GM18526 (cell line): ENCODE measurements around the gene TBATA.
A peak's percentile ranks its signal among the peaks of the same experiment; 100 is the strongest.

Source experiments
- POLR2A ChIP-seq: IDR thresholded peaks from 3 replicates; pipeline ENCODE4 v1.6.1; 2011; ENCODE audit not compliant: insufficient read length; ENCODE audit errors: extremely low read depth

TBATA gene

DNA sequence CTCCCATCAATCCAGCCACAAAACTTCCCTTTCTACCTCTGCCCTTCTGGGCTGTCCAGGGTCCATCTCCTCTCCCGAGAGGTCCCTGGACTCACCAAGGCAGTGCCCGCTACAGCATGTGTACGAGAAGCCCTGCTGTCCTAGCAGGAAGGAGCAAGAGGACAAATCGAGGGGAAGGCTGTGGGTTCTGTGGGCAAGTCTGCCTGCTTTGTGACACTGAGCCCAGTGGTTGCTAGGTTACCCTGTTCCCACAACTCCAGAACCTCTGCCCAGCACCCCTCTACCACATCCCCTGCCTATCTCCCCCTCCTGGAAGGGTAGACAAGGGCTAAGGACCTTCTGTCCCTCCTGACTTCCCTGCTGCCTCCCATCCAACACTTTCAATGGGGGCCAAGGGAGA is at the start of gene TBATA:
TSS of gene TBATA (minus strand) at position 188 of the 400 bp plus-strand sequence. CDS start 1,998 bp downstream, outside the sequence.
- TF ChIP-seq POLR2A = no peak

GRCh38 chr10:70834441-70835151 is 49.4 kb upstream of the TBATA start:
- no peak for TF ChIP-seq POLR2A

DNA sequence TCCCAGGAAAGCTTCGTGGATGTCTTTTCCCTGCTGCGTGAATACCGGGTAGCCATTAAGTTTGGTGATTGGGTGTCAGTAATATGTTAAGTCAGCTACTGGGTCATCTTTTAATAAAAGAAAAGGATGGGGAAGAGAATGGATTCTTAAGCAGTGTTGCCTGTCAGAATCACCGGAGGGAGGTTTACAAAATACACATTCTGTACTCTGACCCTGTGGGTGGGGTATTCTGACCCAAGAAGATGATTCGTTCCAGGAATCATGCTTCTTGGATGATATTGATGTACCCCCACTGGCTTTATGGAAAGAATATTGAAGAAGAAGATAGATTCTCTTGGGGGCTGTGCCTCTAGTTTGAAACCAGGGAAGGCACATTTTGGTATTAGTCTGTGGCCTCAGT is 48.8 kb upstream of the TBATA start:
- TF ChIP-seq POLR2A = no peak

GRCh38 chr10:70833601-70834000 is 48.4 kb upstream of the TBATA start:
- TF ChIP-seq POLR2A = no peak

GRCh38 chr10:70832852-70833528 is 47.8 kb upstream of the TBATA start:
- no peak for TF ChIP-seq POLR2A

DNA sequence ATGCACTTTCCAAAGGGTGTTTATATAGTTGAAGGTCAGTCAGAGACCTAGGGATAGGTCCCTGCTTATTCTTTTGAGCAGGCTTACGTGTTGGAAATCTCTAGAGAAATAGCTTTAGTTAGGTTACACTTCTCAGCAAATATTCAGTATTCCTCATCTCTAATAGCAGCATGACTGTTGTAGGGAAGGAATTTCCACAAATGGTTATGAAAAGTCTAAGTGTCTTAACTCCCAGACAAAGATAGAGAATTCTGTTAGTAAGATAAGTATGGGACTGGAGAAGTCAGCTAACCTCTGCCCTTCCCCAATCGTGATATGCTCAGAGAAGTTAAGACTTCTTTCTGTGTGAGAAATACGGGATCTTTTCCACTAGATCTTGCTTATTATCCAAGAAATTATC is 47.0 kb upstream of the TBATA start:
- TF ChIP-seq POLR2A = no peak

DNA sequence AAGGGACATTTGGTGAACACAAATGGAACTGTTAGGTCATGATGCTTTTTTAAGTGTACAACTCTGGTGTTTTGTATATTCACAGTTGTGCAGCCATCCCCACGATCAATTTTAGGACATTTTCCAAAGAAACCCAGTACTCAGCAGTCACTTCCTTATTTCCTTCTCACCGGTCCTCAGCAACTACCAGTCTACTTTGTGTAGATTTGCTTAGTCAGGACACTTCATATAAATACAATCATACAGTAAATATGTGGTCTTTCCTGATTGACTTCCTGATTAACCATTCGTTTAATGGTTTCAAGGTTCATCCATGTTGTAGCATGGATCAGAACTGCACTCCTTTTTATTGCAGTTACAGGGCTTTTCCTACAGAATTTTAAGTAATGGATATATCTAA is 45.0 kb upstream of the TBATA start:
- no peak for TF ChIP-seq POLR2A

DNA sequence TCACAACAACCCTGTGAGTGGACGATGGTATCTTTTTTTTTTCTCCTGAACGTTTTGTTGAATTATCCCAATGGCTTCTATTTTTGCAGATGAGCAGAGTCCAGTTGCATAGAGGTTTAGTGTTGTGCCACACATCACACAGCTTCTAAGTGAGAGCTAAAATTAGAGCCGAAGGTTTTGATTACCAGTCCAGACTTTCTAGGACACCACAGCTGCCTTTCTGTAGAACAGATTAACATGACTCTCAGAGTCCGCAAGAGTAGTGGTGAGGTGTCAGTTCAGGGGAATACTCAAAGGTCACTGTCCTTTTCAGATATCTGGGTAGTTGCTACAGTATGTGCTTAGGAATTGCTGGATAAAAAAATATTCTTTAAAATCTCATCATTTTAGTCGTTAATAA is 44.4 kb upstream of the TBATA start:
- no peak for TF ChIP-seq POLR2A

DNA sequence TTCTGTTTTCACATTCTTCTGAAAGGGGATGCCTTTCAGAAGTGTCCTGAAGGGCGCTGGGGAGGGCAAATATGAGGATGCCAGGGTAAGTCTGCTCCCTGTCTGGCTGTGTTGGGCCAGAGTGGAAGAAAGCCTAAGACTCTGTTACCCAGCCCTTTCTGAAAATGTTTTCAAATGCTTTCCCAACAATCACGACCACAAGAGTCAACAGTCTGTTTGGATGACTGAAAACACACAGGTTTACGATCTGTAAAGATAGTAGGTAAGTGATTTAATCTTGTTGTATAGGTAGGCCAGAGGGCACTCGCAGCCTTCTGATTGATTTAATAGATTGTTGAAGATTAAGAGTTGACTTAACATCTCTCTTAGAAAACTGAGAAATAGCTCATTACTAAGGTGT is 43.7 kb upstream of the TBATA start:
- no peak for TF ChIP-seq POLR2A

DNA sequence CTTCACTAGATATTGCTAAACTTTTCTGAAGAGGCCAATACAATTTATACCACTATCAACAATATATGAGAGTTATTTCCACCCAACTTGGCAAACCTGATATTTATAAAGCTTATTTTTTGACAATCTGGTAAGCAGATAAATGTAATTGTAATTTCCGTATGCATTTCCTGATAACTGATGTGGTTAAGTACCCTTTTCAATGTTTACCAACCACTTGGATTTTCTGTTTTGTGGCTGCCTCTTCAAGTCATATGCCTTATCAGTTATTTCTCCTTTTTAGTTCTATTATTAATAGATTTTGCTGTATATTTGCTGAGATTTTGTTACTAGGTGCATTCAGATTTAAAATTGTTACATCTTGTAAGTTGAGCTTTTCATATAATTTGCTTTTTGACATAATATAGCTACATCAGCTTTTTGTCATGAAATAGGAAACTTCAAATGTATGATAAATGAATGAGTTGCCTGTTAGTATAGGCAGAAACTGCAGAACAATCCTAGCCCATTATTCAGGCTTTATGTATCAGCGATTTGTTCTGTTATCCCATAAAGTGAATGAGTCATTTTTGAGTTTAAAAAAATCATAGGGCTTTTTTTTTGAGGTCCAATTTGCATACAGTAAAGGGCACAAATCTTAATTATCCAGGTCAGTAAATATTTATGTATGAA is 42.0 kb upstream of the TBATA start:
- no peak for TF ChIP-seq POLR2A

DNA sequence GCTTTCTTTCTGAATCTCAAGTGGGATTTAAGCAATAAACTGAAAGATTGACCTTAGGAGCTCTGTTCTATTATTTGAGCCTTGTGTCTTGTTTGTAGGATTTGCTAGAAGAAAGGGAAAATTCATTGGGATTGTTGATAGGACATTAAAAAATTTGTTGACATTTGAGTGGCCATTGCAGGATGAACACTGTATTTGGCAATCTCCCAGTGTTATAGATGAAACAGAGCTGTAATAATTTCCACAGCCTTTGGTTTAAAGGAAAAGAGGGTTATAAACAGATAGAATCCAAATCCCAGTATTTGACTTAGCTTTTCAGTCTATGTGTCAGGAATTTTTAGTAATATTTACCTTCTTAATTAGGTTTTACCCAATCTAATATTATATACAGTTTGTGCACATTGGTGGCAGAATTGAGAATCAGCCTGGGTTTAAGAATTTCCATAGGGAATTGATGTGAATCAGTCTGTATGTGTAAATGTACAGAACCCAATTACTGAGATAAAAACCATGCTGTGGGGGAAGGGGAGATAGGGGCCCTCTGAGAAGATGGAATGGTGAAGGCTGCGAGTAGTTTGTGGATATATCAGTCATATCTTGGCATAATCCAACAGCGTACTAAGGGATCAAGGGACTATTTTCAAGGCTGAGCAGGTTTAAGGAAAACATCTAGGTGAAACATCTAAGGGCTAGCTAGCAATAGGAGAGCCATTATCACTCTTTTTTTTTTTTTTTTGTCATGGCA is 37.1 kb upstream of the TBATA start:
- no peak for TF ChIP-seq POLR2A

- no peak for TF ChIP-seq POLR2A
Observed at GRCh38 chr10:70820976-70821750, 36.0 kb upstream of the TBATA start.

GRCh38 chr10:70816220-70816894 is 31.2 kb upstream of the TBATA start:
- no peak for TF ChIP-seq POLR2A

- TF ChIP-seq POLR2A = peak; percentile 62
Observed at GRCh38 chr10:70815504-70816219, 30.5 kb upstream of the TBATA start, which contains the start of gene SGPL1. TSS of gene SGPL1 (plus strand) at chr10:70815948. CDS start at chr10:70816854, 906 bp downstream.

GRCh38 chr10:70814126-70814525 is 28.9 kb upstream of the TBATA start:
- no peak for TF ChIP-seq POLR2A
